GM13977 (cell line): ENCODE data around the gene SPACDR.
A peak's percentile ranks its signal among the peaks of the same experiment; 100 is the strongest.

Experiments
- DNase-seq: peaks from one replicate; pipeline ENCODE4 v3.0.0; 2012; ENCODE audit warnings: low spot score
- in situ Hi-C: fragments of 300-500 bp; cut with MboI; formaldehyde crosslinking; loops from one replicate; pipeline ENCODE4 v1.12.0; 2022; ENCODE audit warnings: low sequenced_read_pairs, low pct_unique_long_range_greater_than_20kb, mixed read lengths, inconsistent platforms; ENCODE audit not compliant: unreplicated experiment
- TF ChIP-seq, protein P1 (sequence below): IDR thresholded peaks from 2 replicates; pipeline ENCODE4 v1.5.1; 2012; ENCODE audit warnings: mild to moderate bottlenecking, control low read depth; ENCODE audit not compliant: insufficient read depth; ENCODE audit errors: extremely low read depth, missing control alignments

SPACDR gene

DNA sequence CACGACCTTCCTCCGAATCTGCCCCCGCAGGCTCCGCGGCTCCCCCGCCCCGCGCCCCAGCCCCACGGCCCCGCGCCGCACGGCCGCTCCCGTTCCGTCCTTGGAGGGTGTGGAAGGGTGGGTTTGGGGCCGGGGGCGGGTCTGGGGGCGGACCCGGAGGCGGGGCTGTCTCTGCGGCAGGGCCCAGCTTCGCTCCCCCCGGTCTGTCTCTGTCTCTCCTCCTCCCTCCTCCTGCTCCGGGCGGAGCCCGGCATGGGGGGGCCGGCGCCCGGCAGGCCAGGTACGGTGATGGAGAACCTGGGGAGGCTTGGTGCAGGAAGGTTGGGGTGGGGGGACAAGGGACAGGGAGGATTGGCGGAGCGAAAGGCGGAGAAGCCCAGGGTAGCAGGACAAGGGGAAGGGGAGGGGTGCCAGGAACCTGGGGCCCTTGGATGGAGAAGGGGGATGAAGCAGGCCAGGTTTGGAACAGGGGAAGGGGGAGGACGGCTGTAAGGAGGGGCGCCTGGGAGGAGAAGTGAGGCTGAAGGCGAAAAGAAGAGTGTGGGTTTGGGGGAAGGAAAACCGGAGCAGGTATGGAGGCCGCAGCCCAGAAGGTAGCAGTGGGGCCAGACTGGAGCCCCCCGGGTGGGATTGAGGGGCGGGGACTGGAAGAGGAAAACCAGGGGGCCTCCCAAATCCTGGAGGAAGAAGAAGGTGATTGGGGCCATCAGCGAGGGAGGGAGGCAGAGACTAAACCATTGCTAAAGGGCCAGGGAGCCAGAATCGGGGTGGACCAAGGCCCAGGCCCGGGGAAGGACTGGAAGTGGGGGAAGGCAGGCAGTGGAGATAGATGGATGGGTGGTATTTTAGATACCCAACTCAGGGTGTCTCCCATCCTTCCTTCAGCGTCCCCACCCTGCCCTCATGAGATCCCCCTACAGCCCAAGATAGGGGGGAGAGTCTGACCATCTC is 19.9 kb upstream of the SPACDR start, which contains the start of gene NYAP1:
NYAP1 (plus strand) TSS at position 206 of the 951 bp plus-strand sequence. CDS start 1,385 bp downstream, outside the sequence.
- peak; percentile 77 for DNase-seq

DNA sequence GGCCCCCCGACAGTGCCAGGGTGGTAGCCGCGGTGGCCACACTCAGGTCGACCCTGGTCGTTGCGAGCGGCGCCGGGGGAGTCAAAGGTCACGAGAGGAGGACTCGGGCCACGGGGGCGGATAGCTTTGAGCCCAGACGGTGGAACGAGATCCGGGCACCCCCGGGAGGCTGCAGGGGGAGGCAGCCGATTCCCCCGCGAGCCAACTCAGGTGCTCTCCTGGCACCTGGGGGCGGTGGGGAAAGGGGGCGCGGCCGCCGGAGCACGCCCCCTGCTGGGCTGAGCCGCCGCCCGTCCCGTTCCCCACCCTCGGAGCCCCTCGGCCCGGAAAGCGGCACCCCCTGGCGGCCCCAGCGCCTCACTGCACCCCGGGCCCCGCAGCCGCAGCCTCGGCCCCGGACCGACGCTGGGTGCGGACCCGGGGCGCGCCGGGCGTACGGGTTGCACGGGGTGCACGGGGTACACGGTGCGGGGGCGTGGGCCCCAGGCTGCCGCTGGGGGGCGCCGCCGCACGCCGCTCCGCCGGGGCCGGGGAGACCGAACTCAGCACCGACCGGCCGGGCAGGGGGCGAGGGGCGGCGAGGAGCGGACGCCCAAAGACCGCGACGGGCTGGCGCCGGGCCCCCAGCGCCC is 19.1 kb upstream of the SPACDR start:
- DNase-seq: peak; percentile 92
- TF ChIP-seq, protein P1, sequence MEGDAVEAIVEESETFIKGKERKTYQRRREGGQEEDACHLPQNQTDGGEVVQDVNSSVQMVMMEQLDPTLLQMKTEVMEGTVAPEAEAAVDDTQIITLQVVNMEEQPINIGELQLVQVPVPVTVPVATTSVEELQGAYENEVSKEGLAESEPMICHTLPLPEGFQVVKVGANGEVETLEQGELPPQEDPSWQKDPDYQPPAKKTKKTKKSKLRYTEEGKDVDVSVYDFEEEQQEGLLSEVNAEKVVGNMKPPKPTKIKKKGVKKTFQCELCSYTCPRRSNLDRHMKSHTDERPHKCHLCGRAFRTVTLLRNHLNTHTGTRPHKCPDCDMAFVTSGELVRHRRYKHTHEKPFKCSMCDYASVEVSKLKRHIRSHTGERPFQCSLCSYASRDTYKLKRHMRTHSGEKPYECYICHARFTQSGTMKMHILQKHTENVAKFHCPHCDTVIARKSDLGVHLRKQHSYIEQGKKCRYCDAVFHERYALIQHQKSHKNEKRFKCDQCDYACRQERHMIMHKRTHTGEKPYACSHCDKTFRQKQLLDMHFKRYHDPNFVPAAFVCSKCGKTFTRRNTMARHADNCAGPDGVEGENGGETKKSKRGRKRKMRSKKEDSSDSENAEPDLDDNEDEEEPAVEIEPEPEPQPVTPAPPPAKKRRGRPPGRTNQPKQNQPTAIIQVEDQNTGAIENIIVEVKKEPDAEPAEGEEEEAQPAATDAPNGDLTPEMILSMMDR: peak; percentile 93
- in situ Hi-C loops: no loop called here

More for the DNA sequence above, 19.9 kb upstream of the SPACDR start, which contains the start of gene NYAP1:
- in situ Hi-C loops: no loop called here
- TF ChIP-seq, protein P1: no peak

DNA sequence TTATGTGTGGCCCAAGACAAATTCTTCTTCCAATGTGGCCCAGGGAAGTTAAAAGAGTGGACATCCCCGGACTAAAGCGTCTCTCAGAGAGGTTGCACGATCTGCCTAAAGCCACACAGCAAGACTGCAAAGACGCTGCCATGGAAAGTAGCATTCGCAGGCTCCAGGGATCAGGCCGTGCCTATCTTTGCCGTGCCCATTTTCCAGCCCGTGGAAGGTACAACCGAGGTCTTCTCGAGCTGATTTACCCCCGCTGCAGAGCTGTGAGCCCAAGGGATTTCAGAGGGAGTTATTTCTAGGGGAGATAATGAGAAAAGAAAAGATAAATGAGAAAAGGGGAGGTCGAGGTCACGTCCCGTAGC is 18.6 kb upstream of the SPACDR start:
- no peak for DNase-seq
- TF ChIP-seq, protein P1: no peak
- in situ Hi-C loops: no loop called here

DNA sequence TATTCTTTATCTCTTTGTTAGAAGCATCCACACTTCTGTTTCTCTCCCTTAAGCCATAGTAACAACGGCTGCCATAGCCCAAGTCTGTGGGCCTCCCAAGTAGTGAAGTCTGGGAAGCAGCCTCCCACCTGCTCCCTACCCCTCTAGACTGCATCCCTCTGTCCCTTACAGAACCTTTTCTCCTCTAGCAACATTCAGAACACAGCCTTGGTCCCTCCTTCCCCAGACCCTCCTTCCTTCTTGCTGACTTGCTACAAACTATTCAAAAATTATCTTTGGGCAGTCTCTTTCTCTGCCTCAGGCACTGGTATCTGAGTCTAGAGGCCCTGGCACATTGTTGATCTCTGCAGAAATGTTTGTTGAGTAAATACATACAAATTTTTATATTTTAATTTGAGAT is 17.4 kb upstream of the SPACDR start:
- in situ Hi-C loops: no loop called here
- no peak for DNase-seq

DNA sequence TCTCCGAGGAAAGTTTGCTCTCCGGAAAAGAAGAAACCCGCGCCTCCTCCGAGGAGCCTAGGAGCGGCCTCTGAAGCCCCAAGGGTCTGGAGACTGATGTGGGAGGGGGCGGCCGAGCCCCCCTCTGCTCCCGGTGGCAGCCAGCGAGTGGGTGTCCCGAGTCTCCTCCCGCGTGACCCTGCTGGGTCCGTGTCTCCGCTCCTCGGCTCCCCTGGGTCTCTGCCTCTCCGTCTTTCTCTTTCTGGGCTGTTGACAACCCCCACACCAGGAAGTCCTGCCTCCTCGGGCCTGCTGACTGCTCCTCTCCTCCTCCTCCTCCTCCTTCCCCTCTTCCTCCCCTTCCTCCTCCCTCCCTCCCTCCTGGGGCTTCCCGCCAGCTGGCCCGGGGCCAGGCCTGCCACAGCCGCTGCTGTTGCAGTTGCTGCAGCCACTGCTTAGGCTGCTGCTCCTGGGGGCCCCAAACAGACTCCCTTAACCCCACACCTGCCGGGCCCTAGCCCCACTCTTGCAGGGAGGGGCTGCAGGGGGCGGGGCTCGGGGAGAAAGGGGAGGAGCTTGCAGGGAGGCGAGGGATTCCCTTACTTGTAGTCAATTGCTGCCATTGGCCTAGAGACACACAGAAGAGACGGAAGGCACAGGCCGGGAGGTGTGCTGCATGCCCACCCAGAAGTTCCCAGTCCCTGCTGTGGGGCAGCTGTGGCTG is 15.0 kb upstream of the SPACDR start, which contains the start of gene TSC22D4:
TSC22D4 (minus strand) TSS at position 257 of the 703 bp plus-strand sequence. CDS start 1,176 bp downstream, outside the sequence.
- in situ Hi-C loops: no loop called here
- TF ChIP-seq, protein P1: no peak
- peak; percentile 95 for DNase-seq

More for the DNA sequence above, 17.4 kb upstream of the SPACDR start:
- TF ChIP-seq, protein P1: no peak

DNA sequence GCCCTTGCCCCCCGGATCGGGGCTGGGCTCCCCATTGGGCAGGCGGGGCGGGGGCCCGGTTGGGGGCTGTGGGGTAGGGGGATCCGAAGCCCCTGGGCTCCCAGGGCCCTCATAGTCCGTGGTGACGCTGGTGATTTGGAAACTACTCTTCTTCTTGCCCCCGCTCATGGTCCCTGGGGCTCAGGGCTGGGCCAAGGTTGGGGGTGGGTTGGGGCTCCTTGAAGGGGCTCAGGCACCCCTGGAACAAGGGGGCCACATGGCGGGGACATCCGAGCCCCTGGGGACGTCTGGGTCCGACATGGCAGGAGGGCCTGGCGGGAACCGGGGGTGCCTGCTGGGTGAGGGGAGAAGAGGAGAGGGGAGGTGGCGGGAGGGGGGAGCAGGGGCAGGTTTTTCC is 13.8 kb upstream of the SPACDR start:
- in situ Hi-C loops: no loop called here

More for the DNA sequence above, 13.8 kb upstream of the SPACDR start:
- TF ChIP-seq, protein P1: no peak
- no peak for DNase-seq
